Brain microvascular endothelial cell (primary cell): ENCODE data around the gene ADAT1.
A peak's percentile ranks its signal among the peaks of the same experiment; 100 is the strongest.

Experiments
- DNase-seq: peaks from one replicate; pipeline ENCODE4 v3.0.0-alpha.2; 2020
- H3K27ac ChIP-seq: fragments of 250-450 bp; sonication (Bioruptor Pico); 2 replicates; pipeline ENCODE4 v1.5.1; 2020; ENCODE audit warnings: mild to moderate bottlenecking, moderate library complexity
- H3K27me3 ChIP-seq: fragments of 250-450 bp; sonication (Bioruptor Pico); replicated peaks from 2 replicates; pipeline ENCODE4 v1.5.1; 2020; ENCODE audit warnings: mild to moderate bottlenecking
- H3K36me3 ChIP-seq: fragments of 250-450 bp; sonication (Bioruptor Pico); replicated peaks from 2 replicates; pipeline ENCODE4 v1.5.1; 2020; ENCODE audit warnings: mild to moderate bottlenecking
- H3K4me3 ChIP-seq: 2 replicates; pipeline ENCODE4 v1.5.1; 2011; ENCODE audit warnings: low read depth, mild to moderate bottlenecking, control low read depth, low read length, moderate library complexity
- in situ Hi-C: cut with HindIII; loops from 2 replicates; pipeline ENCODE4 v1.10.0; 2017; ENCODE audit warnings: low sequenced_read_pairs, low pct_ligation_motif_present
- TF ChIP-seq, protein P1 (sequence below): IDR thresholded peaks from 2 replicates; pipeline ENCODE4 v1.5.1; 2011; ENCODE audit warnings: low read depth, mild to moderate bottlenecking, moderate library complexity, low read length, control low read depth, inconsistent platforms; ENCODE audit errors: missing control alignments

Gene ADAT1

DNA sequence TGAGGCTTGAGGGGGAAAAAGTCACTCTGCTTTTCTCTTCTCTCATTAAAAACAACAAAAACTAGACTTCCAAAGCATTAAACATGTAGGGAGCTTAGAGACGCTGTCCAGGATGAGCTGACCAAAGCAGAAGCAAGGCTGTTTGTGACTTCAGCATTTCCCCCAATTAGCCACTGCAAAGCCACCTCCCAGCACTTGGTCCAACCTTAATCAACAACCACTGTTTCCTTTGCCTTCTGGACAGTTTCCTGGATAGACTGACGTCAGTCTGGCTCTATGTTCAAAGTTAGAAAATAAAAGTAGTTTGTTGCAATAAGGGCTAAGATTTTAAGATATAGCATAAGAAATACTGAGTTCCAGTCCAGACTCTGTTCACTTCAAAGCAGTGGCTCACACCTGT lies 70.1 kb downstream of the ADAT1 start:
- Histone ChIP-seq H3K27ac (no peak overlapping the region), H3K4me3 (no peak overlapping the region), H3K36me3 (no peaks in the 10 kb centered on the region), H3K27me3 (no peaks in the 10 kb centered on the region)
- in situ Hi-C loops: no loop called here
- DNase-seq: no peak
- TF ChIP-seq, protein P1, sequence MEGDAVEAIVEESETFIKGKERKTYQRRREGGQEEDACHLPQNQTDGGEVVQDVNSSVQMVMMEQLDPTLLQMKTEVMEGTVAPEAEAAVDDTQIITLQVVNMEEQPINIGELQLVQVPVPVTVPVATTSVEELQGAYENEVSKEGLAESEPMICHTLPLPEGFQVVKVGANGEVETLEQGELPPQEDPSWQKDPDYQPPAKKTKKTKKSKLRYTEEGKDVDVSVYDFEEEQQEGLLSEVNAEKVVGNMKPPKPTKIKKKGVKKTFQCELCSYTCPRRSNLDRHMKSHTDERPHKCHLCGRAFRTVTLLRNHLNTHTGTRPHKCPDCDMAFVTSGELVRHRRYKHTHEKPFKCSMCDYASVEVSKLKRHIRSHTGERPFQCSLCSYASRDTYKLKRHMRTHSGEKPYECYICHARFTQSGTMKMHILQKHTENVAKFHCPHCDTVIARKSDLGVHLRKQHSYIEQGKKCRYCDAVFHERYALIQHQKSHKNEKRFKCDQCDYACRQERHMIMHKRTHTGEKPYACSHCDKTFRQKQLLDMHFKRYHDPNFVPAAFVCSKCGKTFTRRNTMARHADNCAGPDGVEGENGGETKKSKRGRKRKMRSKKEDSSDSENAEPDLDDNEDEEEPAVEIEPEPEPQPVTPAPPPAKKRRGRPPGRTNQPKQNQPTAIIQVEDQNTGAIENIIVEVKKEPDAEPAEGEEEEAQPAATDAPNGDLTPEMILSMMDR: no peak

GRCh38 chr16:75550211-75550662 lies 72.8 kb downstream of the ADAT1 start:
- in situ Hi-C loops: no loop called here
- Histone ChIP-seq H3K4me3 (no peak overlapping the region), H3K27ac (no peak overlapping the region), H3K27me3 (no peaks in the 10 kb centered on the region), H3K36me3 (no peaks in the 10 kb centered on the region)
- TF ChIP-seq, protein P1: peak; percentile 69
- peak; percentile 63 for DNase-seq
